Hematopoietic multipotent progenitor cell treated with erythropoietin and hydrocortisone succinate and interleukin-3 and kit ligand, for 17 days (in vitro differentiated cells): ENCODE results near the gene NACC2.
"Not testable (repeated sequence)": the region's sequence is repeated elsewhere in the genome, so short reads cannot be mapped to it uniquely, and the experiment has no call there.

Experiments used
- DNase-seq: peaks from one replicate; pipeline ENCODE4 v3.0.0-alpha.2; 2015; ENCODE audit warnings: low spot score

The NACC2 gene

DNA sequence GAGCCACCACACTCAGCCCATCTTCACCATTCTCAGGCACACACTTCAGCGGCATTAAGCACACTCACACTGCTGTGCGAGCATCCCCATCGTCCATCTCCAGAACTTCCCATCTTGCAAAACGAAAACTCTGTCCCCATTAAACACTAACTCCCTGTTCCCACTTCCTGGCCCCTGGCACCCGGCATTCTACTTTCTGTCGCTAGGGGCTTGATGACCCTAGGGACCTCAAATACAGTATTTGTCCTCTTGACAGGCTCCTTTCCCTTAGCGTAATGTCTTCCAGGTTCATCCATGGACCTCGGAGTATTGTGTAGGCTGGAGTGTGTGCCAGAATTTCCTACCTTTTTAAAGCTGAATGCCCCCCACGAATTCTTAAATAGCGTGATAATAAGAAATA lies 119.3 kb downstream of the NACC2 start:
- DNase-seq: no peak

DNA sequence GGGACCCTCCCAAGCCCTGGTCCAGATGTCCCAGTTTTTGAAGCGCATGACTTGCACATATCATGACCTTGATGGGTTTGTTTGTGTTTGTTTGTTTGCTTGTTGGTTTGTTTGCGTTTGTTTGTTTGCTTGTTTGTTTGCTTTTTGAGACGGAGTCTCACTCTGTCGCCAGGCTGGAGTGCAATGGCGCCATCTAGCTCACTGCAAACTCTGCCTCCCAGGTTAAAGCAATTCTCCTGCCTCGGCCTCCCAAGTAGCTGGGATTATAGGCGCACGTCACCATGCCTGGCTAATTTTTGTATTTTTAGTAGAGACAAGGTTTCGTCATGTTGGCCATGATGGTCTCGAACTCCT lies 120.9 kb downstream of the NACC2 start:
- peak; percentile 38 for DNase-seq

DNA sequence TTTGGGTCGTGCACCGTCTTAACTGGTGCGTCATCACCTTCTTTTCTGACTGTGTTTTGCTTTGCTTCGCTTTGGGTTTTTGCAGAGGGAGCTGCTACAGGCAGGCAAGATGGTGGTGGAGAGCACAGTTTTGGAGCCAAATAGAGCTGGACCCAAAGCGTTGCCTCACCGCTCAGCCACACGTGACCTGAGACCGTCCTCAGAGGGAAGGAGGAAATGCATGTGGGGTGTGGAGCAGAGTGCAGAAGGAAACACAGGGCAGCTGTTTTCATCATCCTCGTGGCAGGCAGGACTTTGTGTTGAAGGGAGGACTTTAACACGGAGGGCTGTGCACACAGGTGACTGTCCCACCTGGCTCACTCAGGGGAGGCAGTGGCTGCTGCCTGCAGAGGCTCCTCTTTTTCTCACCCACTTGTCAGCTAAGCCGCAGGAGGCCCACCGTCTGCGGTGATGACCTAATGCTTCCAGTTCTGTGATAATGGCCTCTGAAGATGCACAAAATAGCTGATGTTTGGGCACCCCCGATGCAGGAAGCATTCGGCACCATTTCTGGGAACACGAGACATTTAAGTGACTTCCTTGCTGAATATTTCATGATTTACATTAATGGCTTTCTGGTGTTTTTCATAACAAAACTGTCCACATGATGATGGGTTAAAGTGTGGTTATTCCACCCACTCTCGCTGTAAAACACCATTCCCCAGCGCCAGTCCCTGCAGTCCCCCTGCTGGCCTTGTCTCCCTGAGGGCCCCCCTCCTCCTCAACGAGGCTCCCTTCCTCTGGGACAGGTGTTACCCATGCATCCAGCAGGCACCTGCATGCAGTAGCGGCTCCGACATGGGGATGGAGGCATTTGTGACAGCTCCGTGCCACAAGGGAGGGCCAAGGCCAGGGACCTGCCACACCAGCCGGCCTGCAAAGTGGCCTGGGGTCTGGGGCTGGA lies 121.5 kb downstream of the NACC2 start:
- no peak for DNase-seq

DNA sequence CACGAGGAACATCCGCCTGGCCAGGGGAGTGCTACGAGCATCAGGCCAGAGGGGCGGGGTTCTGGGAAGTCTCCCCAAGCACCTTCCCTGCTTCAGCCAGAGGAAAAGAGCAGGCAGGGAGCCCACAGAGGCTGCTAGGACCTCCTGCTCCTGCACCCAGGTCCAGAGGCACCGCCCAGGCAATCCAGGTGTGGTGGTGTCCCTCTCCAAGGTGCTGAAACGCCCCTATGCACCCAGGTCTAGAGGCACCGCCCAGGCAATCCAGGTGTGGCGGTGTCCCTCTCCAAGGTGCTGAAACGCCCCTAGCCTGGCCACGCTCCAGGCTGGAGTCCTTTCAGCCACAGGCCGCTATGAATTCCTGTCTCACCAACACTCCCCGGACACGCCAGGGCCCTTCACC lies 123.2 kb downstream of the NACC2 start:
- no peak for DNase-seq

DNA sequence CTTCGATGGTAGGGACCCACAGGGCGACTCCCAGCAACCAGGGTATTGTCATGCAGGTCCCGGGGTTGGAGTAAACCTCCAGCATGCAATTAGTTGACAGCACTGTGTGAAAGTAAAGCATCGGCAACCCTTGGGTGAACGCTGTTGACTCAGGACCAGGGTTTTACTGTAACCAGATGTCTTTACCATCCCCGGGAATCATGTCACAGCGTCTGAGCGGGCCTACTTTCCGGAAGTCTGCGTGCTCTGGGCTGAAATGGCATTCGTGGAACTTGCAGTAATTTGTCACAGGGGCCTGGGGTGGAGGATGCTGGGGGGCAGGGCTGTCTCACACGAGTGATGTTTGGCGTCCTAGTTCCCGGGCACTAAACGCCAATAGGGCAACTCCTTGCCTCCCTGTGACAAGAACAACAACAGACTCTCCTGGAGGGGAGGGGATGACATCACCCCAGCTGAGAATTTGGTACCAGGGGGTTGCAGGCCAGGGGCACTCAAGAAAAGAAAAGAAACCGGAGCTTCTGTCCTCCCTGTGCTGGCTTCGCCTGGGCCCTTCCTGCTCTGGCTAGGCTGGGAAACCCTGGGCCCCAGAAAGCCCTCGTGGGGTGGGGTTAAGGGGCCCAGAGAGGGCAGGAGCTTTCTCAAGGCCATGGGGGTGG lies 123.8 kb downstream of the NACC2 start:
- DNase-seq: no peak

DNA sequence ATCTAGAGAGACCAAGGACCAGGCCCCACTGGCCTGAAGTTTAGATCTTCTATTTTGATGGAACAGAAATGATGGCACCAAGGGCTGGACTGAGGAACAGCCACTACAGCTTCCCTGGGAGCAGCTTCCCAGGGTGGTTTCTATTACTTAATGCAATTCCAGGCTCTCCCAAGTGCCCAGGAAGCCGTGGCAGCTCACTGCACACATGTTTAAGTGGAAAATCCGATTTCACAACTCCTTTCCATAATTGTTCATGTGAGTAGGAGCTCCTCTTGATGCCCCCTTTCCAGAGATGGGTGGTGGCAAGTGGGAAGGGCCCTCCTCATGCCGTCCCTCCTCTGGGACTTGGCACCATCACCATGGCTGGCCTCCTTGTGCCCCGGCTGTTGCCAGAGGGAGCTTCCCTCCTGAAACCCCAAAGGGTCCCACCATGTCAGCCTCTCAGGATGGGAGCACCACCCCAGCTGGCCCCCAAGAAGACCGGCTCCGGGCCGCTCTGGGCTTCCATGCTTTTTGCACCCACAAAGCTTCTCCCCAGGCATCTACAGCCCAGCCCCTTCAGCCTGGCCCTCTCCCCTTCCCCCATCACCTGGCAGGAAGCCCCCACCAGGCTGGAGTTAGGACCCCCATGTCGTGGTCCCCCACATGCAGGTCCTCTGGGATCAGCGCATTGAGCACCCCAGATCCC lies 124.8 kb downstream of the NACC2 start:
- DNase-seq: no peak

DNA sequence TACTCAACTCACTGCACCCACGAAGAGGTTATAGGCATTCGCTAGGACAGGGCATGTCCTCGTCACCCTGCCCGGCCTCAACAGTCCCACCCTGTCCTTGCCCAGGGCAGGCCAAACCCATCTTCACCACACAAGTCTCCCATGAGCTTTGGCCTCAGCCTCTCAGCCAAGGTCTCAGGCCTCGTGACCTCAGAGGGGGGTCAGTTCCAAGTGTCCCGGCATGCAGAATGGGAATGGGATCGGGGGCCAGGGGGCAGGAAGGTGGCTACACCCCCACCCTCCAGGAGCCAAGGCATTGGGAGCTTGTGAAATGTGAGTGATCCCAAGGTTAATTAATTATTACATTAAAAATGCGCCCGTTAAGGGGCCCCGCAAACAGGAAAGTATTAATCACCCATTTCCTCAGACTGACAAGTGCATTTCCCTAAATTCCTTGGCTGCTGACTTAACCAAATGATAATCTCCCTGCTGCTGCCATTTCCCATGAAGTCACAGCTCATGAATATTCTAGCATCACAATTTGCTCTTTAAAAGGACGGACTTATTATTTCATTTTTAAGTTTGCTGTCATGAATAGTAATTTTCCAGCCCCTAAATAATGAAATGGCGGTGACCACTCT lies 125.9 kb downstream of the NACC2 start:
- DNase-seq: no peak

DNA sequence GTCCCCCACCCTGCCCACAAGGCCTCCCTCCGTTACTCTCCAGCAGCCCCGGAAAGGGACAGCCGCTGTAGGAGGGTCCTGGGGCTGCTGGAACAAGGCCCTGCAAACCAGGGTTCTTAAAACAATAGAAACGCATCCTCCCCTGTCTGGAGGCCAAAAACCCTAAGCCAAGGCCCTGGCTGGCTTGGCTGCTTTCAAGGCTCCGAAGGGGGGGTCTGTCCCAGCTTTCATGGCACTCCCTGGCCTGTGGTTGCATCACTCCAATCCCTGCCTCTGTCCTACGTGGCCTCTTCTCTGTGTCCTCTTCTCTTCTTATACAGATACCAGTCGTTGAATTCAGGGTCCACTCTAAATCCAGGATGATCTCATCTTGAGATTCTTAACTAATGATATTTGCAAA lies 126.5 kb downstream of the NACC2 start:
- no peak for DNase-seq

DNA sequence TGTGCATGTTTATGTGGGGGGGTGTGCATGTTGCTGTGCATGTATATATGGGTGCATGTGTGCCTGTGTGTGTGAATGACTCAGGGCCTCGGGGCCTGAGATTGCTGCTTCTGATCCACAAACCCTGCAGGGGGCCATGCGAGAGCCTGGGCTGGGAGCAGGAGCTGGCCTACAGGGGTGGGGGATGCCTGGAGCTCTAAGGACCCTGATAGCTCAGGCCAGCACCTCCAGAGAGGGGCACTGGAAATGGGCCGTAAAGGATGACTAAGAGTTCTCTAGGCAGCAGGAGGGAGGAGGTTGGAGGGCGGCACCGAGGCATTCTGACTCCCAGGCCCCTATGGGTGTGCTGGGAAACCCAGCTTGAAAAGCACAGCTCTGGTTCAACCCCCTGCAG lies 127.0 kb downstream of the NACC2 start:
- DNase-seq: no peak

DNA sequence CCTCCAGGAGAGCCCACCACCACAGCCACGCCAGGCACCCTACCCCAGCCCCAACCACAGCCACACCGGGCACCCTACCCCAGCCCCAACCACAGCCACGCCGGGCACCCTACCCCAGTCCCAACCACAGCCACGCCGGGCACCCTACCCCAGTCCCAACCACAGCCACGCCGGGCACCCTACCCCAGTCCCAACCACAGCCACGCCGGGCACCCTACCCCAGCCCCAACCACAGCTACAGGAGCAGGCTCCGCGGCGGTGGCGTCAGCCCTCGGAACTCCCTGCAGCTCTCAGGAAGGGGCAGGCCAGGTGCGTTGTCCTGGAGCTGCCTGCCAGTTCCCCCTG lies 128.2 kb downstream of the NACC2 start:
- DNase-seq: not testable (repeated sequence)

DNA sequence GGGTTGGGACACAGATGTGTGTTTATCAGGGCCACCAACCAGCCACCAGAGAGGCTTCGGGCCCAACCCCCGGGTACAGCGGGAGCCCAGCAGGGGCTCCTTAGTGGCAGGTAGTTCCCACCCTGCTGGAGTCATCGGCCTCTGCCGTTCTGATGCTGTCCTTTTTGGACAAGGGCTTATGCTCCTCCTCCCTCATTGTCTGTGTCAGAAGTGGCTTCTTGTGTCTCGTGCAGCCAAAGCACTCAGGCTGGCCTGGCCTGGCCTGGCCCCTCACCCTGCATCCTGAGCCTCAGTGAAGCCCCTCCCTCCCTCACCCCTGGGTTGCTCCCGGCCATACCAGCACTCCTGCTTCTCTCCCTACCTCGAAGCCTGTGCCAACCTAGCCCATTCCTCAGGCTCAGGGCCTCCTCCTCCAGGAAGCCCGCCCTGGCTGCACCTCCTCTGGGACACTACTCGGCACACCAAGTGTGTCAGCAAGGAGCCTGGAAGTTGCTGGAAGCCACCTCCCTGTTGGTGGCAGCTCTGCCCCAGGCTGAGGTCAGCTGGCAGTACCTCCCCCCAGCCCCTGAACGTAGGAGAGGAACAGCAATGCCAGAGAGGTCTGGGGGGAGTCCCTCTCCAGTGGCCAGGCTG lies 129.8 kb downstream of the NACC2 start:
- DNase-seq: no peak

DNA sequence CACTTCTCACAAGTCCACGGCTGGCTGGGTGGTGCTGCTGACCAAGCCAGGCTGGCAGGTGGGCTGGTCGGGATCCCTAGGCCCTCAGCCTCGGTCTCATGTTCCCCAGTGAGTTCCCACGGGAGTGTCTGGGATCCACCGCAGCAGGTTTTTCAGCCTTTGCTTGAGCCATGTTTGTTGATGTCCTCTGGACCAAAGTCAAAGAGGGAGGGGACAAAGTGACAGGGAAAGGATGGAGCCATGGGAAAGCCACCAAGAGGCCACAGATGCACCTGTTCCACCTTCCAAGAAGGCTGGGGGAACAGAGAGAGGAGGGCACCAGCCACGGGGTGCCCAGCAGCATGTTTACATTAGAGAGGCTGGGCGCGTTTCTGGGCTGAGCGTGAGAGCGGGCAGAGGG lies 131.2 kb downstream of the NACC2 start:
- no peak for DNase-seq

DNA sequence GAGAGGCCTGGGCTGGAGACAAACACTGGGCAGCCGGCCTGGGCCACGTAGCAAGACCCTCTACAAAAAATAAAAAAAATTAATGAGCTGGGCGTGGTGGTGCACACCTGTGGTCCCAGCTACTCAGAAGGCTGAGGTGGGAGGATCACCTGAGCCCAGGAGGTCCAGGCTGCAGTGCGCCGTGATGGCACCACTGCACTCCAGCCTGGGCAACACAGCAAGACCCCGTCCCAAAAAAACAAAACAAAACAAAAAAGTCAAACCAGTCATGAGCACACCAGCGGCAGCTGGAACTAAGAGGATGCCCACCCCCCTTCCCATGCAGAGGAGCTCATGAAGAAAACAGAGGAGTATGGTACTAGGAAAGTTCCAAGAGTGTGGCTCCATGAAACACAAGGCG lies 131.8 kb downstream of the NACC2 start:
- DNase-seq: no peak

DNA sequence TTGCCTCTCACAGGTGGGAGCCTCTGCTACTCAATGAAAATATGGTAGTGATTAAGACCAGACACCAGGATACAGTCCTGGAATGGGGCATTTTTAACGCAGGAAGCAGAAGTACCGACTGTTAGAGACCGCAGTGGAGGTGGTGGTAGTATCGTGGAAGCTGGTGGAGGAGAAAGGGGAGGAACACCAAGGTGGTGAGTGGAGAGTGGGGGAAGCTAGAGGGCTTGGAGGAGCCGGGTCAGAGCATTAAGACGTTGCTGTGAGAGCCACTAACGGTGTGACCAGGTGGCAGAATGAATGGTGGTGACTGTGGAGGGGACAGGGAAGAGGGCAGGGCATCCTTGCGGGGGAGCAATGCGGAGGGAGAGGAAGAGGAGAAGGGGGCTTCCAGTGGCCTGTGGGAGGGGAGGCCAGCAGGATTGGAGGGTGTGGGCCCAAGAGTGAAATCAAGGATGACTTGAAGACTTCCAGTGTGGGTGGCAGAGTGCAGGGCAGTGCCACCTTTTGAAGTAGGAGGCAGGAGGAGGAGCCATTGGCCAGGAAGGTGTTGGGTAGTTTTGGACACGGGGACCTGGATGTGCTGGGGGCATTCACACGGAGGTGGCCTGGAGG lies 132.3 kb downstream of the NACC2 start:
- no peak for DNase-seq

DNA sequence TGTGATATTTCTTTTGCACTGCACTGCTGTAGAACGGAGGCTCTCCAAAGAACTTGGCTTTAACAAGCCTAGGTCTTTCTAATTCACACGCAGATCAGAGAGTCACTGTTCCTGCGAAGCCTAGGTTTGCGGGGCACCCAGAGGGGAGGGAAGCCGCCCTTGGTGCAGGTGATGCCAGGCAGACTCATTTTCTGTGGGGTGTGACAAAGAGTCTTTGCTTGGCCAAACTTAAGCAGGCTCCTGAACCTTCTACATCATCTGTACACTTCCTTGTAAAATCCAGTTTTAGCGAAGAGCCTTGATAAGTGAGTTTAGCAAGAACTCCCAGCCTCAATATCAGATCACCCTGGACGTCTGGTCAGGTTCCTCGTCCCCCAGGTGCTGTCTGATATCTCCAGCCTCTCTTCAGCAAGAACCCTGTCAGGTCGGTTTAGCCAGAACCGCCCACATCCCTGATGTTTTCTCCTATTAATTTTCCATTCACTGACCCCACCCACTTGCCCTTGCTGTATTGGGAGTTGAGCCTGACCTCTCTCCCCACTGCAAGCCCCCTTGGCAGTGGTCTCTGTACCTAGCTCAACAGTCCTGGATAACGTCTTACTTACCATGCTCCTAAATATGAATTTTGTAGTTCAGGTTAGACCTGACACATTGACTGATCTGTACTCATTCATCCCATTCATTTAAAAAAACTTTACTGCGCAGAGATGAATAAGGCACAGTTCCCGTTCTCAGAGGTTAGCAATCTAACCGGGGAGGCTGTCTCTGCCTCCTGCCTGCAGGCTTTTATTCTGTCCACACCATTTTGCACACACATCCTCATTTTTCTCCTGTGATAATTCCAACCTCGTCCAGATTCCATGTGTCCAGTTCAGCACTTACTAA lies 133.0 kb downstream of the NACC2 start:
- DNase-seq: peak; percentile 34

DNA sequence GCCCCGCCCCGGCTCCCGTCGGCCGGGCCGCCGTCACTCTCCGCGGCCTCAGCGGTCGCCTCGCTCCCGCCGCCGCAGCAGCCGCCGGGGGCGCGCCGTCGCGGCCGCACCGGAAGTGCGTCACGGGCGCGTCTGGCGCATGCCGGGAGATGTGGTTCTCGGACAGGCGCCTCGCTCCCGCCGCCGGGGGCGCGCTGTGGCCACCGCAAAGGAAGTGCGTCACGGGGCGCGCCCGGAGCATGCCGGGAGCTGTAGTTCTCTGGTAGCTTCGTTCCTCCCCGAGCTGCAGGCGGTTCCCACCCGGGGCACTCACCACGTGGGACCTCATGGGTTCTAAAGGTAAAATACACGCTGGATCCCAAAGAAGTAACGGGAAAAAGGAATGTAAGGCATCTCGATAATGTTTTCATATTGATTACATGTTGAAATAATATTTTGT lies 133.8 kb downstream of the NACC2 start, which contains the start of gene UBAC1:
UBAC1 (minus strand) TSS at position 97 of the 439 bp plus-strand sequence. CDS start 211 bp downstream, outside the sequence.
- peak; percentile 97 for DNase-seq

DNA sequence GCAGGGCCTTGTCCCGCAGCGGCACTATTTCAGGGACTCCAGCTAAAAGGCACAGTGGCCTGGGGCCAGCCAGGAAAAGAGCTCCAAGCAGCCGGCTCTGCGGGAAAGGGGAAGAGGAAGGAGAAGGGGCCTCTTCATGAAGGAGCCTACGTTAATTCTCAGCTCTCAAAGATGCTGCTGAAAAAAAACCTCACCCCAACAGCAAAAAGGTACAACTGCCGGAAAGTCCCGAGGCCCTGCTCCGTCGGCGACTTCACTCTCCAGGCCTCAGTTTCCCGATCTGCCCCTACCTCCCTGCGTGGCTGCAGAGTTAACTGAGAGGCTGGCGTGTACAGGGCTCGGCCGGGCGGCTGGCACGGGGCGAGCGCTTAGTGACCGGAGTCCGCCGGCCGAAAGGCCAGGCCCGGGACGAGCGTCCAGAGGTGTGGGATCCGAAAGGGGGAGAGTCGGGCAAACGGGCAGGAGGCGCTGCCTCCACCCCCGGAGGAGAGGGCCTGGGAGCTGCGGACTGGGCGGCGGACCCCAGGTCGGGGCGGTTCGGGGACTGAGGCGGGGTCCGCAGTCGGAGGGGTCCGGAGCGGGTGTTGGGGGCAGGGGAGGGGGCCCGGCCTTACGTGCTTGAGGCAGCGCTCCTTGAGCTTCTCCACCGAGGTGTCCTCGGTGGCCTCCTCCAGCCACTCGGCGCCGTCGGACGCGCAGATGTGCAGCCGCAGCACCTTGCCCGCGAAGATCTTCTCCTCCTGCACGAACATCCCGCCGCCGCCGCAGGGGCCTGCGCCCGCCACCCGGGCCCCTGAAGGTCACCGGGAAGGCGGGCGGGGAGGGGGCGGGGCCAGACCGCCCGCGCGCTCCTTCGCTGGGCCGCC lies 134.4 kb downstream of the NACC2 start:
- DNase-seq: peak; percentile 60

DNA sequence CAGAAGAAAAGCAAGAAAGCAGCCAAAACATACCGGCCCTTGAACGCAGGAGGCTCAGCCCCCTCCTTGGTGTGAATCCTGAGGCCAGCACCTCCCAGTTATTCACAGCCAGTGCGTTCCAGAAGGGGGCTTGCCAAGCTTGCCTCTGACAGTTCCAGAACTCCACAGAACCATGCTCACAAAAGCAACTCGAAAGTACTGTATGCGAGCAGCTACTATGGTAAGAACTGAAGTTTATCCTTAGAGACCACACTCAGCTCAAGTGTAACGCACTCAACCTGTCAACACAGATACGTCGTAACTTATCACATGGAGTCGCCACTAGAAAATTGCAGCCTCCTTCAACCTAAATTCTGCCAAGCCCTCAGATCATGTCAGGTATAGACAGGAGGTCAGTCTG lies 135.3 kb downstream of the NACC2 start:
- peak; percentile 84 for DNase-seq

DNA sequence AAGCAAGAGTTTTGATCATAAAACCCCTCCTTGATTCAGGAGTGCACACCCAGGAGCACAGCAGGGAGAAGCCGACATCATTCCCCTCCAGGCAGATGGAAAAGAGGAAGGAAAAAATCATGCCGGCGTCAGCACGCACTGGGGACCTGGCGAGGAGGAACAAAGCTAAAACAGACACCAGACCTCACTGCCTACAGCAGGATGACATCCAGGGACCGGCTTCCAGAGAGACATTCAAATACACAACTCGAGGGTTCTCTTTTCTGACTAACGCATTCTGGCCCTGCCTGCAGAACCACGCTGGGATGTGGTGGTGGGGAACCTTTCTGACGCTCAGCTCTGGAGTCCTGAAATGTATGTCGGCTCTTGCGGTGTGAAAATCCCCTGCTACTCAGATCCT lies 136.6 kb downstream of the NACC2 start:
- DNase-seq: peak; percentile 57

DNA sequence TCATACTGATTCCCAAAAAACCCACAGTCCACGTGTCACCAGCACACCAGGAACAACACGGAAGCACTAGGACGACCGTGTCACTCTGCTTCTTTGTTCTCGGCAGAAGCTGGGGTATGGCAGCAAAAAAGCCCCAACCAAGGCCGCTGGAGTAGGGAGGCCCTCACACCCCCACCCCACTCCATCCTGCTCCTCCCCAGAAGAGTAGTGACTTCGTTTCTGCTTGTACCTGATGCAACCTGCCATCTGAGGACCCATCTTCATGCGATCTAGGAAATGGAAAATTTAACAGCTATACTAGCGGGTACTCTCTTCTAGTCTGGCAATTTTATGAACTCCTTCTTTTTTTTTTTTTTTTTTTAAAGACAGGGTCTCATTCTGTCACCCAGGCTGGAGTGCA lies 137.7 kb downstream of the NACC2 start:
- no peak for DNase-seq
